ENCODE measurements around the gene RREB1. TPM values are rescaled to one million over a fixed set of nuclear protein-coding genes. Genes with fewer than 3 reads are reported as not detected.

The RREB1 gene
- total and polyA plus RNA-seq, 2 donors (not counting 3 experiments of a cell fraction or from before 2014, with no cell fraction given), result 3.7 to 33.0 TPM

- Histone ChIP-seq H3K4me2 (ENCODE audit: insufficient read depth, low read length) (no peak overlapping the region), H3K4me3 (replicated peaks in 1 of 3; ENCODE audit: insufficient read depth in 1 of 3, low read depth in 1 of 3, low read length in 3 of 3) (no peak overlapping the region), H2AFZ (ENCODE audit: low read depth, low read length) (no peak overlapping the region), H4K20me1 (replicated peaks; ENCODE audit: control insufficient read depth, extremely low read depth, insufficient read depth, low read length) (peaks cover 4% of the 10 kb centered on the region), H3K4me1 (ENCODE audit: control insufficient read depth, extremely low read depth, insufficient read depth, low read length) (no peaks in the 10 kb centered on the region), H3K36me3 (ENCODE audit: control insufficient read depth in 2 of 2, extremely low read depth in 1 of 2, insufficient read depth in 2 of 2, low read length in 2 of 2) (peaks cover 0 to 2% of the 10 kb centered on the region in 2 experiments), H3K27ac (ENCODE audit: insufficient read depth, low read depth, low read length) (no peak overlapping the region), H3K79me2 (ENCODE audit: control insufficient read depth, insufficient read depth, low read length) (peaks cover 95% of the 10 kb centered on the region), H3K9ac (replicated peaks; ENCODE audit: extremely low read depth, insufficient read depth, low read length) (no peak overlapping the region), H3K27me3 (ENCODE audit: control insufficient read depth in 2 of 2, insufficient read depth in 2 of 2, low read length in 2 of 2) (no peaks in the 10 kb centered on the region), H3K9me3 (replicated peaks; ENCODE audit: control insufficient read depth, insufficient read depth, low read length) (no peaks in the 10 kb centered on the region), H3K9me1 (replicated peaks; ENCODE audit: control insufficient read depth, extremely low read depth, insufficient read depth, low read length) (no peaks in the 10 kb centered on the region)
- BruUV-seq (replicated peaks), result no TSS peak
- intact Hi-C loops (cut with micrococcal nuclease) (no loop called here), dilution Hi-C loops (cut with MboI; ENCODE audit: extremely low pct_ligation_motif_present, low sequenced_read_pairs) (no loop called here)
- POLR2A ChIA-PET, result no interaction called here
- no peak for FAIRE-seq
- CTCF ChIA-PET, result interaction anchor here (0.6 kb wide), 1 partner anchor 15 kb away, joined by 3 read pairs; no protein-coding TSS in a partner anchor
- TF ChIP-seq FOS (IDR thresholded peaks at IDR 0.05; ENCODE audit: borderline replicate concordance, insufficient read depth, low read length) (no peak), POLR2A (IDR thresholded peaks at IDR 0.05; ENCODE audit: low read depth, low read length) (no peak), POLR2AphosphoS5 (IDR thresholded peaks at IDR 0.05; ENCODE audit: insufficient read depth, low read depth, low read length) (no peak), CTCF (IDR thresholded peaks at IDR 0.05; ENCODE audit: extremely low read depth in 1 of 2, insufficient read depth in 1 of 2, low read depth in 1 of 2, low read length in 2 of 2) (no peak), MAX (IDR thresholded peaks at IDR 0.05; ENCODE audit: insufficient read depth, insufficient read length) (no peak)
- no peak for DNase-seq (ENCODE audit: low read depth, low spot score)
These were observed 16.9 kb downstream of the RREB1 start for GRCh38 chr6:7124636-7125035.

GRCh38 chr6:7125290-7125689, 17.5 kb downstream of the RREB1 start:
- H3K9me1 ChIP-seq (replicated peaks; ENCODE audit: control insufficient read depth, extremely low read depth, insufficient read depth, low read length), result no peaks in the 10 kb centered on the region
- no peak for DNase-seq (ENCODE audit: low read depth, low spot score)
- no peak for FAIRE-seq
- H3K4me1 ChIP-seq (ENCODE audit: control insufficient read depth, extremely low read depth, insufficient read depth, low read length), result no peaks in the 10 kb centered on the region
- H3K27me3 ChIP-seq (ENCODE audit: control insufficient read depth in 2 of 2, insufficient read depth in 2 of 2, low read length in 2 of 2), result no peaks in the 10 kb centered on the region
- H3K4me2 ChIP-seq (ENCODE audit: insufficient read depth, low read length), result no peak overlapping the region
- no TSS peak for BruUV-seq (replicated peaks)
- TF ChIP-seq MAX (IDR thresholded peaks at IDR 0.05; ENCODE audit: insufficient read depth, insufficient read length) (no peak), CTCF (IDR thresholded peaks at IDR 0.05; ENCODE audit: extremely low read depth in 1 of 2, insufficient read depth in 1 of 2, low read depth in 1 of 2, low read length in 2 of 2) (no peak), POLR2A (IDR thresholded peaks at IDR 0.05; ENCODE audit: low read depth, low read length) (no peak)
- peaks cover 0 to 4% of the 10 kb centered on the region in 2 experiments for H3K36me3 ChIP-seq (ENCODE audit: control insufficient read depth in 2 of 2, extremely low read depth in 1 of 2, insufficient read depth in 2 of 2, low read length in 2 of 2)
- CTCF ChIA-PET, result interaction anchor here (0.6 kb wide), 1 partner anchor 14 kb away, joined by 3 read pairs; no protein-coding TSS in a partner anchor
- dilution Hi-C loops (cut with MboI; ENCODE audit: extremely low pct_ligation_motif_present, low sequenced_read_pairs) (no loop called here), intact Hi-C loops (cut with micrococcal nuclease) (no loop called here)
- POLR2A ChIA-PET, result no interaction called here
- peaks cover 95% of the 10 kb centered on the region for H3K79me2 ChIP-seq (ENCODE audit: control insufficient read depth, insufficient read depth, low read length)
- no peaks in the 10 kb centered on the region for H3K9me3 ChIP-seq (replicated peaks; ENCODE audit: control insufficient read depth, insufficient read depth, low read length)
- H3K4me3 ChIP-seq (replicated peaks in 1 of 3; ENCODE audit: insufficient read depth in 1 of 3, low read depth in 1 of 3, low read length in 3 of 3), result no peak overlapping the region
- H2AFZ ChIP-seq (ENCODE audit: low read depth, low read length), result no peak overlapping the region
- no peak overlapping the region for H3K27ac ChIP-seq (ENCODE audit: insufficient read depth, low read depth, low read length)
- H3K9ac ChIP-seq (replicated peaks; ENCODE audit: extremely low read depth, insufficient read depth, low read length), result no peak overlapping the region
- peaks cover 4% of the 10 kb centered on the region for H4K20me1 ChIP-seq (replicated peaks; ENCODE audit: control insufficient read depth, extremely low read depth, insufficient read depth, low read length)

Measured in endothelial cell of umbilical vein (primary cell).